HG03103 (cell line): ENCODE results near the gene PRAMEF5.
"Not testable (repeated sequence)": the region's sequence is repeated elsewhere in the genome, so short reads cannot be mapped to it uniquely, and the experiment has no call there.

ENCODE experiments used
- ATAC-seq: cut with Tn5 transposase; IDR thresholded peaks from one replicate; pipeline ENCODE4 v1.9.1; 2021; ENCODE audit warnings: low read depth; ENCODE audit not compliant: unreplicated experiment

Gene PRAMEF5

GRCh38 chr1:13253898-13254297 lies at the start of gene PRAMEF5:
TSS of gene PRAMEF5 (plus strand) at chr1:13254198. CDS start at chr1:13259269, 5,071 bp downstream.
- not testable (repeated sequence) for ATAC-seq

DNA sequence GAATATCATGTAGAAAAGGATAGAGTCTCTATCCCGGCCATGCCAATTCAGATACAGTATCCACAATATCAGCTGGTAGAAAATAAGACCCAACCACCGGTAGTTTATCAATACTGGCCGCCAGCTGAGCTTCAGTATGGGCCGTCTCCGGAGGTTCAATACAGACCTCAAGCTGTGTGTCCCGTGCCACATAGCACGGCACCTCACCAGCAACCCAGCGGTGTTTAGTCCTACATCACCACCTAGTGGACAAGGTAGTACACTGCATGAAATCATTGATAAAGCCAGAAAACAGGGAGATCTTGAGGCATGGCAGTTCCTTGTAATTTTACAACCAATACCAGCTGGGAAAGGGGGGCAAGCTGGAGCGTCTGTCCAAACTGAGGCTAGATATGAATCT lies 45.3 kb upstream of the PRAMEF5 start:
- not testable (repeated sequence) for ATAC-seq

DNA sequence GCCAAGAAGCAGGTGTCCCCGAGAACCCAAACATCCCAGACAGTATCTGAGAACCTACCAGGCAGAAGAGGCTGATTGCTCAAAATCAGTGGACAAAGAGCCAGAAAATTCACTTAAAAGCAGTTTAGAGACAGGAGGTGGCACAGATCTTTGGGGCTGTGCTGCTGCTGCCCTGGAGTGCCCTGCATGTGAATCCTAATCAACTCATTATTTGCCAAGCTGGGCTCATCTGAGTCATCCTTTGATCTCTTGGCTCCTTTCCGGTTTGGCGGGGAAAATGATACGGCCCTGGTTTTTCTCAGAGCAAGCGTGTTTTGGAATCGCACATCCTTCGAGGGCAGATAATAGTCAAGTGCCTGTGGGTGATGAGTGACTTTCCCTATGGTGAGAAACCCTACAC lies 37.4 kb upstream of the PRAMEF5 start:
- ATAC-seq: not testable (repeated sequence)

GRCh38 chr1:13219203-13219602 lies 34.8 kb upstream of the PRAMEF5 start:
- ATAC-seq: not testable (repeated sequence)

- not testable (repeated sequence) for ATAC-seq
Observed at GRCh38 chr1:13222788-13223187, 31.2 kb upstream of the PRAMEF5 start.

DNA sequence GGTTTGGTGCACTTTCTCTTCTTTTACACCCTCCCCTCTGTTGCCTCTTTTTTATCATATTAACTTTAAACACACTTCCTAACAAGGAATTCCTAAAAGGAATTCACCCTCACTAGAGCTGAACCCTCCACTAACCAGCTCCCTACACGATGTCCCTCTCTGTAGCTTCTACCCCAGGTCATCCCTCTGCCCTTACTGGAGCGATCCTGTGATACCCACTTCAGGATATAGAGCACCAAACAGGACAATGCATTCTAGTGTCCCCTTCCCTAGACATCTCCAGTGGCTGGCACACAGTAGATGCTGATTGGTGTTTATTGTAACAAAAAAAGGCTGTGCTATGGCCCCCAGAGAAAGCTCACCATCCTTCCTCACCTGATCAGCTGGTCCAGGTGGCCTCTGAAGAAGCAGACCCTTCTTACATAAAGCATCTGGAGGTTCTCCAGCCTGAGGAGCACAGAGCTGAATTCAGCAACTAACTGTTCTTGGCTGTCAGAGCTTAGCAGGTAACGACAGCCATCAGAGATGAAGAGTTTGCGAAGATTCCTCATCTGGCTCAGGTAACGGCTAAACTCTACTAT lies 29.4 kb upstream of the PRAMEF5 start:
- no peak for ATAC-seq

DNA sequence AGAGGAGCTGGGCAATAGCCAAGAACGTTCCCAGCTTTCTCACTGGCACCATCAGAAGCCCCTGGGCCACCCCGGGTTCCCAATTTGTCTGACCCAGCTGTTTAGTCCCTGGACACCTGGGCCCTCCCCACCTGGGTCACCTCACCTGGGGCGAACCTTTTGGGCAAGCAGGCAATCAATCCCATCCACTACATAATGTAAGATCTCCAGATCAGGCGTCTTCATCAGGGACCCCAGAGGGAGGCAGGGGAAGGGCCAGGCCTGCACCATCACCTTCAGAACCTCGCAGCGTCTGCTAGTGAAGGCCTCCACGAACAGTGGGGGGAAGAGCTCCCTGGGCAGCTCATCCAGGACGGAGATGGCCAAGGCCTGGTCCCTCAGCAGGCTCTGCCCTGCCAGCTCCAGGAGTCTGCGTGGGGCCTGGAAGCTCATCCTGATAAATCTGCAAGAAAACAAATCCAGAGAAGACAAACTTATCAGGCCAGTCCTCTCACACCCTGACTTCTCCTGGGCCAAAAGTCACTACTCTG lies 28.3 kb upstream of the PRAMEF5 start, which contains the start of gene PRAMEF18:
PRAMEF18 (minus strand) TSS at position 480 of the 530 bp plus-strand sequence; CDS start at position 432, 48 bp downstream.
- not testable (repeated sequence) for ATAC-seq

DNA sequence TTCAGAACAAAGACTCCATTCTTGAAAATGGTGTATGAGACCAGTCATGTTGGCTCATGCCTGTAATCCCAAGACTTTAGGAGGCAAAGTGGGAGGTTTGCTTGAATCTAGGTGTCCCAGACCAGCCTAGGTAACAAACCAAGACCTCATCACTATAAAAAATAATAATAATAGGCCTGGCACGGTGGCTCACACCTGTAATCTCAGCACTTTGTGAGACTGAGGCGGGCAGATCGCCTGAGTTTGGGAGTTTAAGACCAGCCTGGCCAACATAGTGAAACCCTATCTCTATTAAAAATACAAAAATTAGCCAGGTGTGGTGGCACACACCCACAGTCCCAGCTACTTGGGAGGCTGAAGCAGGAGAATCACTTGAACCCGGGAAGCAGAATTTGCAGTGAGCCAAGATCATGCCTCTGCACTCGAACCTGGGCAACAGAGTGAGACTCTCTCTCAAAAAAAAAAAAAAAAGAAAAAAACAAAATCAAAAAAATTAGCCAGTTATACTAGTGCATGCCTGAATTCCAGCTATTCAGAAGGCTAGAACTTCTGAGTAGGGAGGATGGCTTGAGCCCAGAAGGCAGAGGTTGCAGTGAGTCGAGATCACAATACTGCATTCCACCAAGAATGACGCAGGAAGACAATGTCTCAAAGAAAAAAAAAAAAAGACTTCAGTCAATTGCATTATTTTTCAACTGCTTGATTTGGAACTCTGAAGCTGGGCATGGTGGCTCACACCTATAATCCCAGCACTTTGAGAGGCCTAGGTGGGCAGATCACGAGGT lies 26.5 kb upstream of the PRAMEF5 start:
- not testable (repeated sequence) for ATAC-seq

DNA sequence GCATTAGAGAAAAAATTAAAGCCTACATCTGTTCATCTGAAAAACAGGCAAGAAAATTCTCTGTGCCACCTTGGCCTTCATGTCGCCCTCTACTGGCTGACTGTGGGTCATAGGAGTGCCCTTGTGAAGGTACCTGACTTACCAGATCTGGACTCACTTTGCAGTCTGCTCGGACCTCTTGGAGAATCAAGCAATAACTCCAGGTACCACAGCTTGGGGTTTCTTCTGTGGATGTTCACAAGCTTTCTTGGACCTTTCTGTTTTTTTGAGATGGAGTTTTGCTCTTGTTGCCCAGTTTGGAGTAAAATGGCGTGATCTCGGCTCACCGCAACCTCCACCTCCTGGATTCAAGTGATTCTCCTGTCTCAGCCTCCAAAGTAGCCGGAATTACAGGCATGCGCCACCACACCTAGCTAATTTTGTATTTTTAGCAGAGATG lies 25.6 kb upstream of the PRAMEF5 start:
- ATAC-seq: no peak

DNA sequence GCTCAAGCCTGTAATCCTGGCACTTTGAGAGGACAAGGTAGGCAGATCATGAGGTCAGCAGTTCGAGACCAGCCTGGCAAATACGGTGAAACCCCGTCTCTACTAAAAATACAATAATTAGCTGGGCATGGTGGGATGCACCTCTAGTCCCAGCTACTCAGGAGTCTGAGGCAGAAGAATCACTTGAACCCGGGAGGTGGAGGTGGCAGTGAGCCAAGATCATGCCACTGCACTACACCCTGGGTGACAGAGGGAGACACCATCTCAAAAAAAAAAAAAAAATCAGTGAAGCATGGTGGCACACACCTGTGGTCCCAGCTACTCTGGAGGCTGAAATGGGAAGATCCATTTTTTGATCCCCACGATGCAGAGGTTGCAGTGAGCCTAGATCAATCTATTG lies 23.9 kb upstream of the PRAMEF5 start:
- ATAC-seq: not testable (repeated sequence)

GRCh38 chr1:13230601-13231000 lies 23.4 kb upstream of the PRAMEF5 start:
- ATAC-seq: not testable (repeated sequence)

- ATAC-seq: not testable (repeated sequence)
Observed at GRCh38 chr1:13231061-13231750, 22.8 kb upstream of the PRAMEF5 start.

DNA sequence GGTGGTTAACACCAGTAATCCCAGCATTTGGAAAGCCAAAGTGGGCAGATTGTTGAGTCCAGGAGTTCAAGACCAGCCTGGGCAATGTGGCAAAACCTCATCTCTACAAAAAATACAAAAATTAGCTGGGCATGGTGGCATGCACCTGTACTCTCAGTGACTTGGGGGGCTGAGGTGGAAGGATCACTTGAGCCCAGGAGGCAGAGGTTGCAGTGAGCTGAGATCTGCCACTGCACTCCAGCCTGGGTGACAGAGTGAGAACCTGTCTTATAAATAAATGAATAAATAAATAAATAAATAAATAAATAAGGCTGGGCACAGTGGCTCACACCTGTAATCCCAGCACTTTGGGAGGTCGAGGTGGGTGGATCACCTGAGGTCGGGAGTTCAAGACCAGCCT lies 21.9 kb upstream of the PRAMEF5 start:
- not testable (repeated sequence) for ATAC-seq

- ATAC-seq: not testable (repeated sequence)
Observed at GRCh38 chr1:13234057-13234456, 19.9 kb upstream of the PRAMEF5 start.

DNA sequence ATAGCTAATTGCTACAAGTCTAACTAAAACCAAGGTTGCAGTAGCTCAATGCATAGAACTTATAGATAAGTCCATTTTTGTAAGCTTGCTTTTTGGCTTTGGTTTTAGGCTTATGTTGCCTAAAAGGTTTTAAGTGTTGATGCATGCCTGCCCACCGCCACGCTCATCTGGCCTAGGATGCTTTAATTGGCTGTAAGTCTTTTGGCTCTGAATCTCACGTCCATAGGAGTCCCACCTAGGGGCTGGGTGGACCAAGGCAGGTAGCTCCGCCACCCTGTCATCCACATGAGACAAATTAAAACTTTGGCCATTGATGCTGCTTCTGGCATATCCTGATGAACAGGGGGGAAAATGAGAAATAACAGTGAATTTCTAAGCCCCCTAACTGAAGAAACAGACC lies 16.4 kb upstream of the PRAMEF5 start:
- ATAC-seq: not testable (repeated sequence)

DNA sequence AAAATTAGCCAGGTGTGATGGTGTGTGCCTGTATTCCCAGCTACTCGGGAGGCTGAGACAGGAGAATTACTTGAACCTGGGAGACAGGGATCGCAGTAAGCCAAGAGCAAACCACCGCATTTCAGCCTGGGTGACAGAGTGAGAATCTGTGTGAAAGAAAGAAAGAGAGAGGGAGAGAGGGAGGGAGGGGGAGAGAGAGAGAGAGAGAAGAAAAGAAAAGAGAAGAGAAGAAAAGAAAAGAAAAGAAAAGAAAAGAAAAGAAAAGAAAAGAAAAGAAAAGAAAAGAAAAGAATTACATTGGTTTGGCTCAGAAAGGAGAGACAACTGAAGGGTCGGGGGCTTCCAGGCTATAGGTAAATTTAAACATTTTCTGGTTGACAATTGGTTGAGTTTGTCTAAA lies 14.4 kb upstream of the PRAMEF5 start:
- not testable (repeated sequence) for ATAC-seq

DNA sequence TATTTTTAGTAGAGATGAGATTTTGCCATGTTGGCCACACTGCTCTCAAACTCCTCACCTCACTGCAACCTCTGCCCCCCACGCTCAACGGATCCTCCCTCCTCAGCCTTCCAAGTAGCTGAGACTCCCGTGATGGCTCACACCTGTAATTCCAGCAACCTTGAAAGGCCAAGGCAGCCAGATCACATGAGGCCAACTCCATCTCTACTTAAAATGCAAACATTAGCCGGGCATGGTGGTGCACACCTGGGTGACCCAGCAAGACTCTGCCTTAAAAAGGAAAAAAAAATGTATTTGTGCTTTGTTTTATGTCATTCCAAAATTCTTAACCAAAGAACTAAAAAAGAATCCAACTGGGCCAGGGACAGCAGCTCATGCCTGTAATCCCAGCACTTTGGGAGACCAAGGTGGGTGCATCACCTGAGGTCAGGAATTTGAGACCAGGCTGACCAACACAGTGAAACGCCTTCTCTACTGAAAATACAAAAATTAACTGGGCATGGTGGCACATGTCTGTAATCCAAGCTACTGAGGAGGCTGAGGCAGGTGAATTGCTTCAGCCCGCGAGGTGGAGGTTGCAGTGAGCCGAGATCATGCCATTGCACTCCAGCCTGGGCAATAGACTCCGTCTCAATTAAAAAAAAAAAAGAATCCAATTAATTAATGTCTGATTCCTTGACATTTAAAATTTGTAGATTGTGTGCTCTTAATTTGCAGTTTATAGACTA lies 10.3 kb upstream of the PRAMEF5 start:
- ATAC-seq: not testable (repeated sequence)

GRCh38 chr1:13245841-13246553 lies 8.0 kb upstream of the PRAMEF5 start:
- ATAC-seq: not testable (repeated sequence)

DNA sequence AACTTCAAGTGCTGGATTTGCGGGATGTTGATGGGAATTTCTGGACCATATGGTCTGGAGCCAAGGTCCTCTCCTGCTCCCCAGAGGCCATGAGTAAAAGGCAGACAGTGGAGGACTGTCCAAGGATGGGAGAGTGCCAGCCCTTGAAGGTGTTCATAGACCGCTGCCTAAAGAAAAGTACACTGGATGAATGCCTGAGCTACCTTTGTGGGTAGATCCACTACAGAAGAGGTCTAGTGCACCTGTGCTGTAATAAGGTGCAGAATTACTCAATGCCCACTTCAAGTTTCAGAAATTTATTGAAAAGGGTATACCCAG lies 7.5 kb upstream of the PRAMEF5 start:
- ATAC-seq: not testable (repeated sequence)

DNA sequence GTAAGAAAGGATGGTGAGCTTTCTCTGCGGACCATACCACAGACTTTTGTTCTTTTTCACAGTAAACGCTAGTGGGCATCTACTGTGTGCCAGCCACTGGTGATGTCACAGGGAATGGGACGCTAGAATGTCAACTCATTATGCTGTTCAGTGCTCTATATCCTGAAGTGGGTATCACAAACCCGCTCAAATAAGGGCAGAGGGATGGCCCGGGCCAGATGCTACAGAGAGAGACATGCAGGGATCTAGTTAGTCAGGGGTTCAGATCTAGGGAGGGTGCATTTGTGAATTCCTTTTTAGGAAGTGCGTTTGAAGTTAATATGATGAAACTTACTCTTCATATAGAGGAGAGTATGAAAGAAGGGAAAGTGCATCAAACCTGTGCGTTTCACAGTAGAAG lies 6.9 kb upstream of the PRAMEF5 start:
- ATAC-seq: not testable (repeated sequence)
